ENCODE data around the gene NAALADL2. TPM values are rescaled to one million over a fixed set of nuclear protein-coding genes. Genes with fewer than 3 reads are reported as not detected.
"Not testable (repeated sequence)": the region's sequence is repeated elsewhere in the genome, so short reads cannot be mapped to it uniquely, and the experiment has no call there.

Gene NAALADL2
- total RNA-seq, 4 donors from 2014 or later: 7.0 to 34.7 (median 18.4) TPM

DNA sequence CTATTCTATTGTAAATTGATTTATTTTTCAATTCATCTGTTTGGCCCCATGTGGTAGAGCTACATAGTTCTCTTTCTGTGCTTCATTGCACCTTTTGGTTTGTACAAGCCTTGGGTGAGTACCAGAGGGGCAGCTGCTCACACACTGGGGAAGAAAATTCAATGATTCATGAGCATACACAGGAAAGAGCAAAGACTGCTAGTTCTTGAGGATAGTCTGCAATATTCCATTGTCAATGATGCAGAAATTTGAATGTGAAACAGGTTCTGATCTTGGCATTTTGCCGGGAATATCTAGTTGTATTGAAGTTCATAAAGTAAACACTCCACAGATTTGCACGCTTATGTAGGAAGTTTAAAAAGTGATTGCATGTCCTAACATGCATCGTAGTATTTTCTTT, 304.6 kb downstream of the NAALADL2 start:
- Histone ChIP-seq H3K27ac (no peak overlapping the region), H3K27me3 (no peaks in the 10 kb centered on the region), H3K4me1 (no peaks in the 10 kb centered on the region), H3K4me3 (no peak overlapping the region), H3K36me3 (no peaks in the 10 kb centered on the region), H3K9me3 (no peaks in the 10 kb centered on the region)
- DNase-seq: no peak
- TF ChIP-seq POLR2A (IDR thresholded peaks at IDR 0.05): no peak
- TF ChIP-seq, protein P1, sequence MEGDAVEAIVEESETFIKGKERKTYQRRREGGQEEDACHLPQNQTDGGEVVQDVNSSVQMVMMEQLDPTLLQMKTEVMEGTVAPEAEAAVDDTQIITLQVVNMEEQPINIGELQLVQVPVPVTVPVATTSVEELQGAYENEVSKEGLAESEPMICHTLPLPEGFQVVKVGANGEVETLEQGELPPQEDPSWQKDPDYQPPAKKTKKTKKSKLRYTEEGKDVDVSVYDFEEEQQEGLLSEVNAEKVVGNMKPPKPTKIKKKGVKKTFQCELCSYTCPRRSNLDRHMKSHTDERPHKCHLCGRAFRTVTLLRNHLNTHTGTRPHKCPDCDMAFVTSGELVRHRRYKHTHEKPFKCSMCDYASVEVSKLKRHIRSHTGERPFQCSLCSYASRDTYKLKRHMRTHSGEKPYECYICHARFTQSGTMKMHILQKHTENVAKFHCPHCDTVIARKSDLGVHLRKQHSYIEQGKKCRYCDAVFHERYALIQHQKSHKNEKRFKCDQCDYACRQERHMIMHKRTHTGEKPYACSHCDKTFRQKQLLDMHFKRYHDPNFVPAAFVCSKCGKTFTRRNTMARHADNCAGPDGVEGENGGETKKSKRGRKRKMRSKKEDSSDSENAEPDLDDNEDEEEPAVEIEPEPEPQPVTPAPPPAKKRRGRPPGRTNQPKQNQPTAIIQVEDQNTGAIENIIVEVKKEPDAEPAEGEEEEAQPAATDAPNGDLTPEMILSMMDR (IDR thresholded peaks at IDR 0.05): no peak

GRCh38 chr3:175173117-175173516, 314.0 kb downstream of the NAALADL2 start:
- not testable (repeated sequence) for H3K36me3 ChIP-seq, H3K4me1 ChIP-seq, H3K9me3 ChIP-seq, H3K27ac ChIP-seq, H3K4me3 ChIP-seq, DNase-seq, H3K27me3 ChIP-seq

DNA sequence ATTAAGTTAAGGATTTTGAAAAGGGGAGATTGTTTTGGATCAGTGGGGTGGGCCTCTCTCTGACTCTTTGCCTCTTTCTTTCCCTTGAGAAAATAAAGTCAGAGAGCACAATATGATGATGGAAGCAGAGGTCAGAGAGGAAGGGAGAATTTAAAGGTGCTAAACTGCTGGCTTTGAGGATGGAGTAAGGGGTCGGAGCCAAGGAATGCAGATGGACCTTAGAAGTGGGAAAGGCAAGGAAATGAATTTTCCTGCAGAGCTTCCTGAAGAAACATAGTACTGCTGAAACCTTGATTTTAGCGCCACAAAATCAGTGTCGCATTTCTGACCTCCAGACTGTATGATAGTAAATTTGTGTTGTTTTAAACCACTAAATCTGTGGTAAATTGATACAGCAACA, 317.4 kb downstream of the NAALADL2 start:
- no peak for DNase-seq
- no peak overlapping the region for H3K27ac ChIP-seq
- H3K9me3 ChIP-seq: no peaks in the 10 kb centered on the region
- no peaks in the 10 kb centered on the region for H3K27me3 ChIP-seq
- TF ChIP-seq POLR2A (IDR thresholded peaks at IDR 0.05): no peak
- TF ChIP-seq, protein P1 (IDR thresholded peaks at IDR 0.05): no peak
- no peaks in the 10 kb centered on the region for H3K36me3 ChIP-seq
- no peak overlapping the region for H3K4me3 ChIP-seq
- H3K4me1 ChIP-seq: no peaks in the 10 kb centered on the region

DNA sequence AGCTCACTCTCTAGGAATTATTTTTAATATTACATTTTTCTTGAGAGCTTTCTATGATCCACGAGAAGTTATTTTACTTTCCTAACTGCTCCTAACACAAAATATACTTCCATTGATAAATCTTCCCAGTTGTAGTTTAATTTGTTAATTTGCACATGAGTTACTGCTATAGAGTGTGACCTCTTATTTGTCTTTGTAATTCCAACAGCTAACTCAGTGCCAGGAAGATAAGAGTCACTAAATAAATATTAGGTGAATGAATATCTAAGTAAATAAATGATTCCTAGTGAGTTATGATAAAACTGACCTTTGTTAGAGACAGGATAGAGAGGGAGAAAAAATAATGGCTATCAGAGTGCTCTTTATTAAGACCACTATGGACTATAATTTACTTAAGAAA, 319.9 kb downstream of the NAALADL2 start:
- DNase-seq: no peak
- Histone ChIP-seq H3K27me3 (no peaks in the 10 kb centered on the region), H3K9me3 (no peaks in the 10 kb centered on the region), H3K36me3 (no peaks in the 10 kb centered on the region), H3K27ac (no peak overlapping the region), H3K4me3 (no peak overlapping the region), H3K4me1 (no peaks in the 10 kb centered on the region)
- no peak for TF ChIP-seq POLR2A (IDR thresholded peaks at IDR 0.05)
- TF ChIP-seq, protein P1 (IDR thresholded peaks at IDR 0.05): no peak

DNA sequence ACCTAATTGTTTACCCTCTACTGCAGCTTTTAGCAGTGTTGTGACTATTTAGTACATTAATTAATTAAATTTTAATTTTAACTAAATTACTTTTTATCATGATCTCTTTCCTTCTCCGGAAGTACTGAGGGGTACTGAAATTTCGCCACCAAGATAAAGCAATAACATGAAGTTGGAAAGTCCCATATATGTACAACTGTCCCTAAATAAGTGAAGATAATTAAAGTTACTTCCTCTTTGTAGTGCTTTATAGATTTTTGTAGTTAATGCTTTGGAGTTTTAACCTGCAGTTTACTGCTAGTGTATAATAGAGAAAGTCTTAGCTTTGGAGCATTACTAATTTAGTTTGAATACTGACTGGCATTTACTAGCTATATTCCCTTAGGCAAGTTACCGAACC, 325.3 kb downstream of the NAALADL2 start:
- Histone ChIP-seq H3K27ac (no peak overlapping the region), H3K9me3 (no peaks in the 10 kb centered on the region), H3K4me1 (no peaks in the 10 kb centered on the region), H3K4me3 (no peak overlapping the region), H3K36me3 (no peaks in the 10 kb centered on the region), H3K27me3 (no peaks in the 10 kb centered on the region)
- TF ChIP-seq, protein P1 (IDR thresholded peaks at IDR 0.05): no peak
- TF ChIP-seq POLR2A (IDR thresholded peaks at IDR 0.05): no peak
- DNase-seq: no peak

- Histone ChIP-seq H3K9me3 (no peaks in the 10 kb centered on the region), H3K27ac (no peak overlapping the region), H3K4me1 (no peaks in the 10 kb centered on the region), H3K4me3 (no peak overlapping the region), H3K27me3 (no peaks in the 10 kb centered on the region), H3K36me3 (no peaks in the 10 kb centered on the region)
- TF ChIP-seq, protein P1 (IDR thresholded peaks at IDR 0.05): no peak
- TF ChIP-seq POLR2A (IDR thresholded peaks at IDR 0.05): no peak
- DNase-seq: no peak
These were observed 326.8 kb downstream of the NAALADL2 start for GRCh38 chr3:175185903-175186302.
